Adrenal gland (tissue), 12 donors: ENCODE results near the gene JAKMIP2. TPM values are rescaled to one million over a fixed set of nuclear protein-coding genes. Genes with fewer than 3 reads are reported as not detected.
A peak's percentile ranks its signal among the peaks of the same experiment; 100 is the strongest.
"Not testable (repeated sequence)": the region's sequence is repeated elsewhere in the genome, so short reads cannot be mapped to it uniquely, and the experiment has no call there.

Source experiments
- DNase-seq, 7 donors: peaks; one replicate each; pipeline ENCODE4 v3.0.0-alpha.2; 2019 to 2020
- H3K27ac ChIP-seq, 5 donors: fragments of 200-600 bp; sonication (generic) in 4 of 5; 1 replicate in 3 of 5; 2 replicates in 2 of 5; pipeline versions ENCODE4 v1.5.1 to v1.8.0; 2016 to 2020; ENCODE audit warnings: mild to moderate bottlenecking in 1 of 5
- H3K27me3 ChIP-seq: fragments of 200-600 bp; 2 replicates; pipeline ENCODE4 v1.8.0; 2021
- H3K36me3 ChIP-seq, 2 donors: fragments of 200-600 bp; replicated peaks in 1 of 2; 1 replicate in 1 of 2; 2 replicates in 1 of 2; pipeline versions ENCODE4 v1.5.1 to v1.8.0; 2018 to 2022
- H3K4me1 ChIP-seq, 2 donors: fragments of 200-600 bp; replicated peaks in 1 of 2; 1 replicate in 1 of 2; 2 replicates in 1 of 2; pipeline versions ENCODE4 v1.5.1 to v1.8.0; 2018 to 2021
- H3K4me3 ChIP-seq, 4 donors: fragments of 200-600 bp; sonication (generic) in 3 of 4; one replicate each; pipeline ENCODE4 v1.5.1; 2016 to 2018
- H3K9me3 ChIP-seq, 3 donors: fragments of 200-600 bp; sonication (generic) in 1 of 3; replicated peaks in 1 of 3; 1 replicate in 2 of 3; 2 replicates in 1 of 3; pipeline versions ENCODE4 v1.5.1 to v1.8.0; 2016 to 2021
- POLR2A ChIP-seq, 2 donors: fragments of 450-650 bp; IDR thresholded peaks; one replicate each; pipeline ENCODE4 v1.6.1; 2017; ENCODE audit warnings: antibody characterized with exemption in 2 of 2, mild to moderate bottlenecking in 2 of 2, moderate library complexity in 1 of 2
- WGBS, 4 donors: extraction: QIAGEN DNeasy Blood & Tissue Kit in 2 of 4; methylation state at CpG; one replicate each; pipeline versions ENCODE4 v1.1.5 to v1.1.7; 2013 to 2017; 5-methylcytosine and 5-hydroxymethylcytosine counted together
- intact Hi-C, 2 donors: fragments of 100-400 bp; cut with DNase I; formaldehyde crosslinking; loops; one replicate each; pipeline versions ENCODE4 v1.14.1 to v1.15.0; 2022 to 2023
- polyA plus RNA-seq, 3 donors: library from polyadenylated mRNA; stranded (reverse); fragments of 200-250 nt in 2 of 3; fragments of 350-450 nt in 1 of 3; fragmentation: Illumina TruSeq in 1 of 3; extraction: RNeasy Lipid Tissue Mini Kit (QIAGEN cat#74804) in 1 of 3; gene quantifications; one replicate each; pipeline ENCODE4 v1.2.3, GENCODE V29; 2013 to 2014
- total RNA-seq, 9 donors: library from RNA; depleted of rRNA in 4 of 9; stranded (reverse); fragments of >200 nt in 4 of 9; fragments of 120-200 nt in 1 of 9; fragmentation: NEBNext Ultra II Directional in 1 of 9; extraction: Animal tissue kit (Norgen Biotek cat#: 25700) in 1 of 9; gene quantifications; one replicate each; pipeline versions ENCODE4 v1.1.0 to v1.2.4, GENCODE V29; 2013 to 2023
- TF ChIP-seq, protein P1 (sequence below), 6 experiments: fragments of 450-650 bp in 4 of 6; fragments of 200-600 bp in 2 of 6; sonication (generic) in 1 of 6; IDR thresholded peaks; 1 replicate in 5 of 6; 2 replicates in 1 of 6; pipeline versions ENCODE4 v1.5.1 to v1.8.0; 2016 to 2021; ENCODE audit warnings: antibody characterized with exemption in 6 of 6, mild to moderate bottlenecking in 2 of 6, moderate library complexity in 1 of 6
- donor health status: healthy with polysubstance abuse.
- donor health status: Bipolar disorder and iron deficiency.
- donor health status: DM: yes; HTN: yes; CAD: no.
- donor health status: DM: no; HTN: no; CAD: no.
- donor health status: DM: no; HTN: no; CAD: no.
- donor health status: DM: yes; HTN: yes; CAD: no.

JAKMIP2 gene
- total and polyA plus RNA-seq, 12 donors: 0.71 to 56.8 (median 4.0) TPM

DNA sequence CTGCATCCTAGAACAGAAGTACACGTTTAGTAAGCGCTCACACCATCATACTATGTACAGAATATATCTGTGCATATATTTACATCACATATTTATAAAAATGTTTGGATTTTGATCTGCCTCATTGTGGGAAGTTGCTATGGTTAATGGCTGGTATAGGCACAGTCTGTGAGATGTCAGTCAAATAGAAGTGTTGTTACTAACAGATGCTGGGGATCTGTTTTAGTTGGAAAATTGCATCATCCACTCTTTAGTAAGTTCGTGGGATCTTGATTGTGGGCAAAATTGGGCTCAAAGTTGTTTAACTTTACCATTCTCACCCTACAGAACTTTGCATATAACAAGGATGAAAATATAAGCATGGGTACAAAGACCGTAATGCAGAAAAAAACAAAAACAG is 196.3 kb downstream of the JAKMIP2 start:
- TF ChIP-seq, protein P1, sequence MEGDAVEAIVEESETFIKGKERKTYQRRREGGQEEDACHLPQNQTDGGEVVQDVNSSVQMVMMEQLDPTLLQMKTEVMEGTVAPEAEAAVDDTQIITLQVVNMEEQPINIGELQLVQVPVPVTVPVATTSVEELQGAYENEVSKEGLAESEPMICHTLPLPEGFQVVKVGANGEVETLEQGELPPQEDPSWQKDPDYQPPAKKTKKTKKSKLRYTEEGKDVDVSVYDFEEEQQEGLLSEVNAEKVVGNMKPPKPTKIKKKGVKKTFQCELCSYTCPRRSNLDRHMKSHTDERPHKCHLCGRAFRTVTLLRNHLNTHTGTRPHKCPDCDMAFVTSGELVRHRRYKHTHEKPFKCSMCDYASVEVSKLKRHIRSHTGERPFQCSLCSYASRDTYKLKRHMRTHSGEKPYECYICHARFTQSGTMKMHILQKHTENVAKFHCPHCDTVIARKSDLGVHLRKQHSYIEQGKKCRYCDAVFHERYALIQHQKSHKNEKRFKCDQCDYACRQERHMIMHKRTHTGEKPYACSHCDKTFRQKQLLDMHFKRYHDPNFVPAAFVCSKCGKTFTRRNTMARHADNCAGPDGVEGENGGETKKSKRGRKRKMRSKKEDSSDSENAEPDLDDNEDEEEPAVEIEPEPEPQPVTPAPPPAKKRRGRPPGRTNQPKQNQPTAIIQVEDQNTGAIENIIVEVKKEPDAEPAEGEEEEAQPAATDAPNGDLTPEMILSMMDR (IDR thresholded peaks at IDR 0.05): no peak
- no peak for TF ChIP-seq POLR2A (IDR thresholded peaks at IDR 0.05)
- H3K4me1 ChIP-seq: no peaks in the 10 kb centered on the region
- intact Hi-C loops: no loop called here
- 82 to 90% (median 85%) methylated on average over 4 of the region's 4 CpGs for WGBS, 4 donors
- H3K4me3 ChIP-seq: no peak overlapping the region
- H3K27ac ChIP-seq: no peak overlapping the region
- no peaks in the 10 kb centered on the region for H3K9me3 ChIP-seq
- H3K27me3 ChIP-seq: no peaks in the 10 kb centered on the region
- no peak for DNase-seq
- H3K36me3 ChIP-seq: no peaks in the 10 kb centered on the region

DNA sequence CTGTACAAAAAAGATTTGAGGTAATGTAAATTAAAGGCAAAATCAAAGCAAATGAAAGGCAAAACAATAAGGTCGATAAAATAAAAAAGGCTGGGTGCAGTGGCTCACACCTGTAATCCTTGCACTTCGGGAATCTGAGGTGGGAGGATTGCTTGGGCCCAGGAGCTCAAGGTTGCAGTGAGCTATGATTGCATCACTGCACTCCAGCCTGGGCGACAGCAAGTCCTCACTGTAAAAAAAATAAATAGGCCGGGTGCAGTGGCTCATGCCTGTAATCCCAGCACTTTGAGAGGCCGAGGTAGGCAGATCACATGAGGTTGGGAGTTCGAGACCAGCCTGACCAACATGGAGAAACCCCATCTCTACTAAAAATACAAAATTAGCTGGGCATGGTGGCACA is 200.3 kb downstream of the JAKMIP2 start:
- H3K4me3 ChIP-seq, intact Hi-C loops, H3K36me3 ChIP-seq, H3K9me3 ChIP-seq, H3K27me3 ChIP-seq, H3K27ac ChIP-seq, H3K4me1 ChIP-seq: not testable (repeated sequence)
- DNase-seq: peak in 3 of 7 donors; percentile 15 to 28 (median 16)
- 44 to 58% (median 54%) methylated on average over 6 of the region's 6 CpGs for WGBS, 4 donors

GRCh38 chr5:147580418-147580817 is 202.1 kb downstream of the JAKMIP2 start:
- H3K9me3 ChIP-seq, H3K4me3 ChIP-seq, DNase-seq, H3K36me3 ChIP-seq, H3K27ac ChIP-seq, intact Hi-C loops, H3K4me1 ChIP-seq, H3K27me3 ChIP-seq: not testable (repeated sequence)
- WGBS, 4 donors: 96 to 97% (median 97%) methylated on average over 7 of the region's 7 CpGs

- peak overlapping the region in 2 of 4 donors; percentile 12 to 32 for H3K4me3 ChIP-seq
- no peaks in the 10 kb centered on the region for H3K9me3 ChIP-seq
- intact Hi-C loops: loop anchor here (5.0 to 10.0 kb wide), 3 partner anchors 116 to 354 kb away; no protein-coding TSS in a partner anchor
- peak overlapping the region in 1 of 5 donors; percentile 45 for H3K27ac ChIP-seq
- H3K36me3 ChIP-seq: no peaks in the 10 kb centered on the region
- no peaks in the 10 kb centered on the region for H3K27me3 ChIP-seq
- 9 to 28% (median 21%) methylated on average over 8 of the region's 8 CpGs for WGBS, 4 donors
- peak in 2 of 7 donors; percentile 7 to 13 for DNase-seq
- H3K4me1 ChIP-seq: no peaks in the 10 kb centered on the region
- no peak for TF ChIP-seq POLR2A (IDR thresholded peaks at IDR 0.05)
- TF ChIP-seq, protein P1 (IDR thresholded peaks at IDR 0.05): peak; percentile 43 to 82 (median 70)
These were observed 204.1 kb downstream of the JAKMIP2 start for GRCh38 chr5:147578228-147579024.

DNA sequence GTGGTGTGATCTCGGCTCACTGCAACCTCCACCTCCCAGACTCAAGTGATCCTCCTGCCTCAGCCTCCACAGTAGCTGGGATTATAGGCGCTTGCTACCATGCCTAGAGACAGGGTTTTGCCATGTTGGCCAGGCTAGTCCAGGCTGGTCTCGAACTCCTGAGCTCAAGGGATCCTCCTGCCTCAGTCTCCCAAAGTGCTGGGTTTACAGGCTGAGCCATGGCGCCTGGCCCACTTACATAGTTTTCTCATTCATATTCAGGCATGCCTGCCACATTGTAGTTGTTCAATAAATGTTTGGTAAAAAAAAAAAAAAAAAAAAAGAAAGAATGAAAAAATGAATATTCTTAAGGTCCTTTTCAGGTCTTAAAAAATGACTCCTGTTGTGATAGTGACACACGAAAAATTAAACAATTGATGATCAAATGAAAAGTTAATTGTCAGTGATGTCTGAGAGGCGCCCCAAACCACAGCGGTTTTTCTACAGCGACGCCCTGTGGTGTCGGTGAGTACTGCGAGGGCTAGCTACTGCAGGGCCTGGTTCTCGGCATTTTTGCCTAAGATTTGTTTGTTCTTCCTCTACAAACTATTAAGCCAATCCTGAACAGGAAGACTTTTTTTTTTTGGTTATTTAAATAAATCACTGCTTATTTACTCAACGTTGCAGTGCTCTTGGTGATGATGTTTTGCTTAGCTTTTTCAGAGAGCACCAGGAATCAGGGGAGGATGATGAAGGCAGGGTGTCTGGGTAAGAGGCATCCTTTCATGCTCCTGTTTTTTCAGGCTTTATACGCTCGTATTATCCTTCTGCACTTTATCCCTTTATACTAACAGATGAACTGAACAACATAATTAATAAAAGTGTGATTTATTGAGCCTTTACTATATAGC is 205.6 kb downstream of the JAKMIP2 start:
- intact Hi-C loops: loop anchor here (5.0 to 10.0 kb wide), 3 partner anchors 115 to 352 kb away; no protein-coding TSS in a partner anchor
- peak; percentile 28 to 76 (median 66) for DNase-seq
- TF ChIP-seq, protein P1 (IDR thresholded peaks at IDR 0.05): peak; percentile 61 to 89 (median 72)
- TF ChIP-seq POLR2A (IDR thresholded peaks at IDR 0.05): no peak
- H3K4me3 ChIP-seq: no peak overlapping the region
- H3K4me1 ChIP-seq: no peaks in the 10 kb centered on the region
- no peaks in the 10 kb centered on the region for H3K9me3 ChIP-seq
- H3K36me3 ChIP-seq: no peaks in the 10 kb centered on the region
- no peak overlapping the region for H3K27ac ChIP-seq
- no peaks in the 10 kb centered on the region for H3K27me3 ChIP-seq
- 37 to 46% (median 42%) methylated on average over 14 to 15 of the region's 15 CpGs for WGBS, 4 donors
